GM21717 (cell line): ENCODE results near the gene RLN3.

Source experiments
- ATAC-seq: cut with Tn5 transposase; IDR thresholded peaks from one replicate; pipeline ENCODE4 v1.9.1; 2021; ENCODE audit warnings: mild to moderate bottlenecking, moderate library complexity; ENCODE audit not compliant: unreplicated experiment

RLN3 gene

GRCh38 chr19:14073925-14074838, 46.2 kb downstream of the RLN3 start:
- ATAC-seq, result no peak

- no peak for ATAC-seq
Measured at GRCh38 chr19:14078411-14078810, 50.5 kb downstream of the RLN3 start.
